Fibroblast of lung (primary cell): ENCODE measurements around the gene SLC16A10. TPM values are rescaled to one million over a fixed set of nuclear protein-coding genes. Genes with fewer than 3 reads are reported as not detected.
A peak's percentile ranks its signal among the peaks of the same experiment; 100 is the strongest.
"Not testable (repeated sequence)": the region's sequence is repeated elsewhere in the genome, so short reads cannot be mapped to it uniquely, and the experiment has no call there.

Experiments
- DNase-seq, 2 donors: peaks; one replicate each; pipeline versions ENCODE4 v3.0.0 to v3.0.0-alpha.2; 2010; ENCODE audit warnings: low read depth in 2 of 2
- H2AFZ ChIP-seq: 2 replicates; pipeline ENCODE4 v1.5.1; 2012; ENCODE audit warnings: low read length, control low read depth, inconsistent platforms
- H3K27ac ChIP-seq: 2 replicates; pipeline ENCODE4 v1.5.1; 2011; ENCODE audit warnings: low read length, control low read depth; ENCODE audit not compliant: insufficient read depth
- H3K27me3 ChIP-seq: 2 replicates; pipeline ENCODE4 v1.5.1; 2011; ENCODE audit warnings: mild to moderate bottlenecking, low read length; ENCODE audit not compliant: control insufficient read depth, insufficient read depth
- H3K36me3 ChIP-seq: 2 replicates; pipeline ENCODE4 v1.5.1; 2011; ENCODE audit warnings: low read length; ENCODE audit not compliant: control insufficient read depth, insufficient read depth
- H3K4me1 ChIP-seq: 2 replicates; pipeline ENCODE4 v1.5.1; 2011; ENCODE audit warnings: low read length; ENCODE audit not compliant: control insufficient read depth, insufficient read depth; ENCODE audit errors: extremely low read depth
- H3K4me2 ChIP-seq: 2 replicates; pipeline ENCODE4 v1.5.1; 2011; ENCODE audit warnings: low read length, control low read depth; ENCODE audit not compliant: insufficient read depth; ENCODE audit errors: extremely low read depth
- H3K4me3 ChIP-seq, 4 experiments: fragments of 200-600 bp in 1 of 4; sonication (generic) in 1 of 4; replicated peaks in 1 of 4; 2 replicates each; pipeline ENCODE4 v1.5.1; 2011 to 2016; ENCODE audit warnings: low read length in 4 of 4, low read depth in 3 of 4, mild to moderate bottlenecking in 3 of 4, control low read depth in 2 of 4, inconsistent platforms in 1 of 4, mixed read lengths in 1 of 4; ENCODE audit not compliant: insufficient read depth in 1 of 4; ENCODE audit errors: control extremely low read depth in 1 of 4
- H3K79me2 ChIP-seq: 2 replicates; pipeline ENCODE4 v1.5.1; 2012; ENCODE audit warnings: mild to moderate bottlenecking, low read length, inconsistent platforms; ENCODE audit not compliant: control insufficient read depth, insufficient read depth
- H3K9ac ChIP-seq: 2 replicates; pipeline ENCODE4 v1.5.1; 2011; ENCODE audit warnings: mild to moderate bottlenecking, low read length, control low read depth; ENCODE audit not compliant: insufficient read depth
- H3K9me3 ChIP-seq: 2 replicates; pipeline ENCODE4 v1.5.1; 2012; ENCODE audit warnings: low read depth, low read length; ENCODE audit not compliant: control insufficient read depth, insufficient read depth
- H4K20me1 ChIP-seq: 2 replicates; pipeline ENCODE4 v1.5.1; 2011; ENCODE audit warnings: low read length; ENCODE audit not compliant: control insufficient read depth, insufficient read depth; ENCODE audit errors: extremely low read depth
- CTCF ChIP-seq, 2 donors: IDR thresholded peaks in 1 of 2; conservative IDR thresholded peaks in 1 of 2; 1 replicate in 1 of 2; 2 replicates in 1 of 2; pipeline ENCODE4 v1.5.1; 2011 to 2012; ENCODE audit warnings: low read length in 2 of 2, control low read depth in 1 of 2, inconsistent platforms in 1 of 2, low read depth in 1 of 2, mild to moderate bottlenecking in 1 of 2
- EZH2 ChIP-seq: IDR thresholded peaks from 2 replicates; pipeline ENCODE4 v1.5.1; 2012; ENCODE audit warnings: low read length, control low read depth, mild to moderate bottlenecking; ENCODE audit errors: missing control alignments
- polyA plus RNA-seq, 2 donors: library from polyadenylated mRNA; depleted of rRNA in 1 of 2; stranded (reverse) in 1 of 2; unstranded in 1 of 2; fragments of >200 nt; gene quantifications; 2 replicates each; pipeline ENCODE4 v1.2.1, GENCODE V29; 2011 to 2012; ENCODE audit warnings: missing spikeins in 1 of 2
- total RNA-seq: library from RNA; depleted of rRNA; stranded (reverse); fragments of >200 nt; gene quantifications from 2 replicates; pipeline ENCODE4 v1.2.1, GENCODE V29; 2014

Gene SLC16A10
- total and polyA plus RNA-seq, 2 donors (not counting 1 experiment from before 2014, with no cell fraction given), result not detected

GRCh38 chr6:111052171-111052570, 35.1 kb upstream of the SLC16A10 start:
- no peaks in the 10 kb centered on the region for H3K36me3 ChIP-seq
- no peak overlapping the region for H3K9ac ChIP-seq
- H3K27me3 ChIP-seq, result no peaks in the 10 kb centered on the region
- H3K4me1 ChIP-seq, result no peaks in the 10 kb centered on the region
- no peak for DNase-seq
- TF ChIP-seq CTCF (conservative IDR thresholded peaks at IDR 0.05 in 1 of 2, IDR thresholded peaks at IDR 0.05 in 1 of 2; ENCODE audit: low read depth in 1 of 2, low read length in 2 of 2) (no peak), EZH2 (no peak)
- no peaks in the 10 kb centered on the region for H3K9me3 ChIP-seq
- no peaks in the 10 kb centered on the region for H4K20me1 ChIP-seq
- H3K27ac ChIP-seq, result no peak overlapping the region
- H3K4me2 ChIP-seq, result no peak overlapping the region
- no peak overlapping the region for H2AFZ ChIP-seq
- H3K79me2 ChIP-seq, result no peaks in the 10 kb centered on the region
- H3K4me3 ChIP-seq, result no peak overlapping the region

GRCh38 chr6:111057074-111057752, 30.1 kb upstream of the SLC16A10 start:
- Histone ChIP-seq H3K9me3 (no peaks in the 10 kb centered on the region), H3K27me3 (no peaks in the 10 kb centered on the region), H3K27ac (no peak overlapping the region), H4K20me1 (no peaks in the 10 kb centered on the region), H2AFZ (no peak overlapping the region), H3K79me2 (no peaks in the 10 kb centered on the region), H3K36me3 (no peaks in the 10 kb centered on the region), H3K4me2 (no peak overlapping the region), H3K4me1 (no peaks in the 10 kb centered on the region), H3K4me3 (no peak overlapping the region), H3K9ac (no peak overlapping the region)
- TF ChIP-seq EZH2, result no peak
- TF ChIP-seq CTCF (conservative IDR thresholded peaks at IDR 0.05 in 1 of 2, IDR thresholded peaks at IDR 0.05 in 1 of 2; ENCODE audit: low read depth in 1 of 2, low read length in 2 of 2), result peak; percentile 74 to 88
- peak; percentile 25 to 57 for DNase-seq

GRCh38 chr6:111061508-111061907, 25.8 kb upstream of the SLC16A10 start:
- Histone ChIP-seq H3K27me3 (peaks cover under 1% of the 10 kb centered on the region), H3K36me3 (no peaks in the 10 kb centered on the region), H4K20me1 (no peaks in the 10 kb centered on the region), H3K9me3 (no peaks in the 10 kb centered on the region), H3K4me1 (no peaks in the 10 kb centered on the region), H3K9ac (no peak overlapping the region), H3K79me2 (no peaks in the 10 kb centered on the region), H2AFZ (no peak overlapping the region), H3K27ac (no peak overlapping the region), H3K4me2 (no peak overlapping the region), H3K4me3 (no peak overlapping the region)
- TF ChIP-seq CTCF (conservative IDR thresholded peaks at IDR 0.05 in 1 of 2, IDR thresholded peaks at IDR 0.05 in 1 of 2; ENCODE audit: low read depth in 1 of 2, low read length in 2 of 2) (no peak), EZH2 (no peak)
- peak in 1 of 2 donors; percentile 39 for DNase-seq

GRCh38 chr6:111061985-111062384, 25.3 kb upstream of the SLC16A10 start:
- H3K4me1 ChIP-seq, H3K9ac ChIP-seq, DNase-seq, H4K20me1 ChIP-seq, H3K27ac ChIP-seq, H3K4me3 ChIP-seq, H3K36me3 ChIP-seq, H3K79me2 ChIP-seq, H3K9me3 ChIP-seq, H2AFZ ChIP-seq, H3K27me3 ChIP-seq, H3K4me2 ChIP-seq: not testable (repeated sequence)

- not testable (repeated sequence) for H3K4me2 ChIP-seq, H3K27ac ChIP-seq, H3K9ac ChIP-seq, DNase-seq, H3K4me3 ChIP-seq, H4K20me1 ChIP-seq, H3K79me2 ChIP-seq, H3K4me1 ChIP-seq, H3K27me3 ChIP-seq, H3K9me3 ChIP-seq, H2AFZ ChIP-seq, H3K36me3 ChIP-seq
These were observed 24.4 kb upstream of the SLC16A10 start for GRCh38 chr6:111062860-111063259.
